ENCODE measurements around the gene AGAP3.

DNA sequence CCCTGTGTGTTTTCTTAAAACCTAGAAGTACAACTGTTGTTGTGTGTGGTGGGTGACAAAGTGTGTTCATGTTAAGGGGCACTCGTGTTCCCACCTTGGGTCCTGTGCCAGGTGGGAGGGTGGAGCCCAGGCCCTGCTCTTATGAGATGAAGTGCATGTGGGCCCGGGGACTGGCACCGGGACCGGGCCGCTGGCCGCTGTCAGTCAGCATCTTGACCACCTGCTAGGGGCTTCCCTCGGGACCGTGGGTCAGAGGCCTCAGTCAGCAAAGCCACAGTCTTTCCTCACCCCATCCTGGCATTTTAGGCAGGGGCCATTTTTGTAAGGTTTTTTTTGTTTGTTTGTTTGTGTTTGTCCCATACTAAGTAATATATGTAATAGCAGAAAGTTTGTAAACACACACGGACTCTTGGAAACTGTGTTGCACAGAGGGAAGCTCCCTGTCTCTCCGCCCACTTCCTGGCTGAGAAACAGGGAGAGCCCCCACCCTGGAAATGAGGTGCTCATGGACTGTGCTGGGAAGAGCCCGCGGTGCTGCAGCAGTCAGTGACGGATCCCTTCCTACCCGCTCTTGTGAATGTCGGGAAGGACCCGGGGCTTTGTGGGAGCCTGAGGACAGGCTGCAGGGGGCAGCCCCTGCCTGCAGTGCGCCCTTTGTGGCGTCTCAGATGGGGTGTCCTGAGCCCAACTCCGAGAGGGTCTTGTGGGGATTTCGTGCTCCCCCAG lies 13.4 kb downstream of the AGAP3 start:
- TF ChIP-seq, protein P1, sequence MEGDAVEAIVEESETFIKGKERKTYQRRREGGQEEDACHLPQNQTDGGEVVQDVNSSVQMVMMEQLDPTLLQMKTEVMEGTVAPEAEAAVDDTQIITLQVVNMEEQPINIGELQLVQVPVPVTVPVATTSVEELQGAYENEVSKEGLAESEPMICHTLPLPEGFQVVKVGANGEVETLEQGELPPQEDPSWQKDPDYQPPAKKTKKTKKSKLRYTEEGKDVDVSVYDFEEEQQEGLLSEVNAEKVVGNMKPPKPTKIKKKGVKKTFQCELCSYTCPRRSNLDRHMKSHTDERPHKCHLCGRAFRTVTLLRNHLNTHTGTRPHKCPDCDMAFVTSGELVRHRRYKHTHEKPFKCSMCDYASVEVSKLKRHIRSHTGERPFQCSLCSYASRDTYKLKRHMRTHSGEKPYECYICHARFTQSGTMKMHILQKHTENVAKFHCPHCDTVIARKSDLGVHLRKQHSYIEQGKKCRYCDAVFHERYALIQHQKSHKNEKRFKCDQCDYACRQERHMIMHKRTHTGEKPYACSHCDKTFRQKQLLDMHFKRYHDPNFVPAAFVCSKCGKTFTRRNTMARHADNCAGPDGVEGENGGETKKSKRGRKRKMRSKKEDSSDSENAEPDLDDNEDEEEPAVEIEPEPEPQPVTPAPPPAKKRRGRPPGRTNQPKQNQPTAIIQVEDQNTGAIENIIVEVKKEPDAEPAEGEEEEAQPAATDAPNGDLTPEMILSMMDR (IDR thresholded peaks at IDR 0.05) = no peak
- TF ChIP-seq, protein P2, sequence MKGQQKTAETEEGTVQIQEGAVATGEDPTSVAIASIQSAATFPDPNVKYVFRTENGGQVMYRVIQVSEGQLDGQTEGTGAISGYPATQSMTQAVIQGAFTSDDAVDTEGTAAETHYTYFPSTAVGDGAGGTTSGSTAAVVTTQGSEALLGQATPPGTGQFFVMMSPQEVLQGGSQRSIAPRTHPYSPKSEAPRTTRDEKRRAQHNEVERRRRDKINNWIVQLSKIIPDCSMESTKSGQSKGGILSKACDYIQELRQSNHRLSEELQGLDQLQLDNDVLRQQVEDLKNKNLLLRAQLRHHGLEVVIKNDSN (IDR thresholded peaks at IDR 0.05; ENCODE audit: borderline replicate concordance, low read depth) = no peak
- TF ChIP-seq TEAD4 (IDR thresholded peaks at IDR 0.05; ENCODE audit: borderline replicate concordance, insufficient read depth) (no peak), MXI1 (IDR thresholded peaks at IDR 0.05; ENCODE audit: low read depth, low read length) (no peak), TCF12 (IDR thresholded peaks at IDR 0.05) (no peak), FOXM1 (IDR thresholded peaks at IDR 0.05; ENCODE audit: low read depth) (no peak), POLR2AphosphoS5 (IDR thresholded peaks at IDR 0.05; ENCODE audit: low read depth, low read length) (no peak), RXRA (IDR thresholded peaks at IDR 0.05; ENCODE audit: borderline replicate concordance, low read depth) (no peak), EP300 (IDR thresholded peaks at IDR 0.05; ENCODE audit: borderline replicate concordance in 1 of 2, low read depth in 1 of 2, low read length in 1 of 2) (no peak), RAD21 (IDR thresholded peaks at IDR 0.05; ENCODE audit: low read length) (no peak)
- TF ChIP-seq, protein P3, sequence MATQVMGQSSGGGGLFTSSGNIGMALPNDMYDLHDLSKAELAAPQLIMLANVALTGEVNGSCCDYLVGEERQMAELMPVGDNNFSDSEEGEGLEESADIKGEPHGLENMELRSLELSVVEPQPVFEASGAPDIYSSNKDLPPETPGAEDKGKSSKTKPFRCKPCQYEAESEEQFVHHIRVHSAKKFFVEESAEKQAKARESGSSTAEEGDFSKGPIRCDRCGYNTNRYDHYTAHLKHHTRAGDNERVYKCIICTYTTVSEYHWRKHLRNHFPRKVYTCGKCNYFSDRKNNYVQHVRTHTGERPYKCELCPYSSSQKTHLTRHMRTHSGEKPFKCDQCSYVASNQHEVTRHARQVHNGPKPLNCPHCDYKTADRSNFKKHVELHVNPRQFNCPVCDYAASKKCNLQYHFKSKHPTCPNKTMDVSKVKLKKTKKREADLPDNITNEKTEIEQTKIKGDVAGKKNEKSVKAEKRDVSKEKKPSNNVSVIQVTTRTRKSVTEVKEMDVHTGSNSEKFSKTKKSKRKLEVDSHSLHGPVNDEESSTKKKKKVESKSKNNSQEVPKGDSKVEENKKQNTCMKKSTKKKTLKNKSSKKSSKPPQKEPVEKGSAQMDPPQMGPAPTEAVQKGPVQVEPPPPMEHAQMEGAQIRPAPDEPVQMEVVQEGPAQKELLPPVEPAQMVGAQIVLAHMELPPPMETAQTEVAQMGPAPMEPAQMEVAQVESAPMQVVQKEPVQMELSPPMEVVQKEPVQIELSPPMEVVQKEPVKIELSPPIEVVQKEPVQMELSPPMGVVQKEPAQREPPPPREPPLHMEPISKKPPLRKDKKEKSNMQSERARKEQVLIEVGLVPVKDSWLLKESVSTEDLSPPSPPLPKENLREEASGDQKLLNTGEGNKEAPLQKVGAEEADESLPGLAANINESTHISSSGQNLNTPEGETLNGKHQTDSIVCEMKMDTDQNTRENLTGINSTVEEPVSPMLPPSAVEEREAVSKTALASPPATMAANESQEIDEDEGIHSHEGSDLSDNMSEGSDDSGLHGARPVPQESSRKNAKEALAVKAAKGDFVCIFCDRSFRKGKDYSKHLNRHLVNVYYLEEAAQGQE (IDR thresholded peaks at IDR 0.05; ENCODE audit: low read depth, low read length) = no peak
- TF ChIP-seq, protein P4, sequence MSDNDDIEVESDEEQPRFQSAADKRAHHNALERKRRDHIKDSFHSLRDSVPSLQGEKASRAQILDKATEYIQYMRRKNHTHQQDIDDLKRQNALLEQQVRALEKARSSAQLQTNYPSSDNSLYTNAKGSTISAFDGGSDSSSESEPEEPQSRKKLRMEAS (IDR thresholded peaks at IDR 0.05; ENCODE audit: low read depth) = no peak
- TF ChIP-seq, protein P5, sequence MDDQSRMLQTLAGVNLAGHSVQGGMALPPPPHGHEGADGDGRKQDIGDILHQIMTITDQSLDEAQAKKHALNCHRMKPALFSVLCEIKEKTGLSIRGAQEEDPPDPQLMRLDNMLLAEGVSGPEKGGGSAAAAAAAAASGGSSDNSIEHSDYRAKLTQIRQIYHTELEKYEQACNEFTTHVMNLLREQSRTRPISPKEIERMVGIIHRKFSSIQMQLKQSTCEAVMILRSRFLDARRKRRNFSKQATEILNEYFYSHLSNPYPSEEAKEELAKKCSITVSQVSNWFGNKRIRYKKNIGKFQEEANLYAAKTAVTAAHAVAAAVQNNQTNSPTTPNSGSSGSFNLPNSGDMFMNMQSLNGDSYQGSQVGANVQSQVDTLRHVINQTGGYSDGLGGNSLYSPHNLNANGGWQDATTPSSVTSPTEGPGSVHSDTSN (IDR thresholded peaks at IDR 0.05) = no peak
- TF ChIP-seq, protein P6, sequence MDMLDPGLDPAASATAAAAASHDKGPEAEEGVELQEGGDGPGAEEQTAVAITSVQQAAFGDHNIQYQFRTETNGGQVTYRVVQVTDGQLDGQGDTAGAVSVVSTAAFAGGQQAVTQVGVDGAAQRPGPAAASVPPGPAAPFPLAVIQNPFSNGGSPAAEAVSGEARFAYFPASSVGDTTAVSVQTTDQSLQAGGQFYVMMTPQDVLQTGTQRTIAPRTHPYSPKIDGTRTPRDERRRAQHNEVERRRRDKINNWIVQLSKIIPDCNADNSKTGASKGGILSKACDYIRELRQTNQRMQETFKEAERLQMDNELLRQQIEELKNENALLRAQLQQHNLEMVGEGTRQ (IDR thresholded peaks at IDR 0.05; ENCODE audit: borderline replicate concordance, low read depth, low read length) = no peak

All from SK-N-SH (cell line).